Right ventricle myocardium inferior (tissue), 1 donor: ENCODE measurements around the gene SLC25A44. TPM values are rescaled to one million over a fixed set of nuclear protein-coding genes. Genes with fewer than 3 reads are reported as not detected.
"Not testable (repeated sequence)": the region's sequence is repeated elsewhere in the genome, so short reads cannot be mapped to it uniquely, and the experiment has no call there.

Experiments used
- ATAC-seq: fragments of 200-7000 bp; cut with Tn5 transposase; one replicate; pipeline ENCODE4 v1.9.1; 2020; ENCODE audit warnings: mild to moderate bottlenecking, moderate library complexity
- DNase-seq: peaks from one replicate; pipeline ENCODE4 v3.0.0; 2021; ENCODE audit errors: missing footprints
- intact Hi-C: fragments of 100-400 bp; cut with DNase I; formaldehyde crosslinking; loops from one replicate; pipeline ENCODE4 v1.11.0; 2022
- total RNA-seq: library from RNA; stranded (reverse); fragmentation: NEBNext Ultra II Directional; extraction: Animal tissue kit (Norgen Biotek cat#: 25700); gene quantifications from one replicate; pipeline ENCODE4 v1.2.1, GENCODE V29; 2021
- donor health status: DM: no; HTN: yes; CAD: no; lungs with severe emphysema.

Gene SLC25A44
- total RNA-seq, 1 donor from 2014 or later = 16.3 TPM

GRCh38 chr1:156194300-156194652, 372 bp downstream of the SLC25A44 start:
- DNase-seq = no peak
- ATAC-seq = no peak
- intact Hi-C loops = no loop called here

DNA sequence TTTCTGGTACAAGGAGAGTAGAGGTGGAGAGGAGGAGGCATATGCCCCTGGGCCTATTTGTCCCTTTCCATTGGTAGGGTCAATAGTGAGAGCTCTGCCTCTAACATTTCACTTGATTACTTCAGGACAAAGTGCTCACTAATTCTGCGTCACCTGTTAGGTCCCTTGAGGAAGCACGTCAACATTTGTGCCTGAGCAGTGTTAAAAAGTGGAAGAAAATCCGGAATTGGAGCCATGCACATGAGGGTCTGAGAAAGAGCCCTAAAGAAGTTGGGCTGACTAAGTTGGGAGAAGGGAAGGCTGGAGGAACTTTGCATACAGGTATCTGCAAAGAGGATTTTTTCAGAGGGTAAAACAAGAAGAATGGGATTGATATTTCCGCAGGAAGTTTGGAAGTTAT, 1.9 kb downstream of the SLC25A44 start:
- no peak for DNase-seq
- ATAC-seq = no peak
- intact Hi-C loops = no loop called here

- intact Hi-C loops = no loop called here
- ATAC-seq = no peak
- DNase-seq = no peak
These were observed 2.5 kb downstream of the SLC25A44 start for GRCh38 chr1:156196445-156196844.

GRCh38 chr1:156198831-156199349, 5.0 kb downstream of the SLC25A44 start:
- DNase-seq = no peak
- intact Hi-C loops = no loop called here
- no peak for ATAC-seq

- intact Hi-C loops = no loop called here
- DNase-seq (no peak), ATAC-seq (no peak)
These were observed 6.1 kb downstream of the SLC25A44 start for GRCh38 chr1:156200044-156200443.

DNA sequence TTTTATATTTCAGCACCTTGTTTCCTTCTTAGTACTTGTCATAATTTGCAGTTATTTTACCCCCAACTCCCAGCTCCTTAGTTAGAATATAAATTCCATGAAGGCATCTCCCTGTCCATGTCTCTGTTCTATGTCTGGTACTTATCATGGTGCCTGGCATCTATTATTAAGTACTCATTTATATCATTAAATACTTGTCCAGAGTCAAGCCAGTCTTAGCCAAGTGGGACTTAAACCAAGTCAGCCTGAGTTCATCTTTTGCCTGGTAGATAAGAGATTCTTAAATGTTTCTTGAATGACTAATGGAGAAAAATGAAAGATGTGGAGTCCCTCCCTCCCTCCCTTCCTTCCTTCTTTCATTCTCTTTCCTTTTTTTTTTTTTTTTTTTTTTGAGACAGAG, 9.4 kb downstream of the SLC25A44 start:
- ATAC-seq = peak; percentile 51
- DNase-seq = no peak
- intact Hi-C loops = no loop called here

GRCh38 chr1:156204686-156205085, 10.8 kb downstream of the SLC25A44 start:
- ATAC-seq (no peak), DNase-seq (no peak)
- intact Hi-C loops = no loop called here

GRCh38 chr1:156211243-156211642, 17.3 kb downstream of the SLC25A44 start:
- intact Hi-C loops = loop anchor here (5.0 kb wide), 1 partner anchor 49 kb away; no protein-coding TSS in a partner anchor
- ATAC-seq = no peak
- DNase-seq = no peak

DNA sequence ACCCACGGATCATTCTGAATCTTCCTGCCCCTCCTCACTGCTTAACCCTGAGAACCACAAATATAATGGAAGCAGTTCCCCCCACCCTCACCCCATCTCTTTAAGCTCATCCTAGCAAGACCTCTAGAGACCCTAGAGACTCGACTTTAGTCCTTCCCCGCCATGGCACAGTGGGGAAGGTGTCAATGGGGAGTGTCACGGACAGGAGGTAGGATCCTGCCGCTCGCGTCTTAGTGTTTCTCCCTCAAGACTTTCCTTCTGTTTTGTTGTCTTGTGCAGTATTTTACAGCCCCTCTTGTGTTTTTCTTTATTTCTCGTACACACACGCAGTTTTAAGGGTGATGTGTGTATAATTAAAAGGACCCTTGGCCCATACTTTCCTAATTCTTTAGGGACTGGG, 18.2 kb downstream of the SLC25A44 start:
- intact Hi-C loops = loop anchor here (5.0 kb wide), 1 partner anchor 50 kb away; no protein-coding TSS in a partner anchor
- ATAC-seq = no peak
- DNase-seq = no peak

GRCh38 chr1:156212833-156213643, 19.1 kb downstream of the SLC25A44 start, which contains the start of gene PMF1:
Gene PMF1, plus strand, starts transcription at chr1:156213007. Its CDS starts 9 bp downstream, at chr1:156213016.
- intact Hi-C loops = loop anchor here (5.0 kb wide), 1 partner anchor 51 kb away; no protein-coding TSS in a partner anchor
- peak; percentile 98 for DNase-seq
- peak; percentile 97 for ATAC-seq

GRCh38 chr1:156213644-156213966, 19.7 kb downstream of the SLC25A44 start:
- DNase-seq (no peak), ATAC-seq (no peak)
- intact Hi-C loops = loop anchor here (5.0 kb wide), 1 partner anchor 51 kb away; no protein-coding TSS in a partner anchor

DNA sequence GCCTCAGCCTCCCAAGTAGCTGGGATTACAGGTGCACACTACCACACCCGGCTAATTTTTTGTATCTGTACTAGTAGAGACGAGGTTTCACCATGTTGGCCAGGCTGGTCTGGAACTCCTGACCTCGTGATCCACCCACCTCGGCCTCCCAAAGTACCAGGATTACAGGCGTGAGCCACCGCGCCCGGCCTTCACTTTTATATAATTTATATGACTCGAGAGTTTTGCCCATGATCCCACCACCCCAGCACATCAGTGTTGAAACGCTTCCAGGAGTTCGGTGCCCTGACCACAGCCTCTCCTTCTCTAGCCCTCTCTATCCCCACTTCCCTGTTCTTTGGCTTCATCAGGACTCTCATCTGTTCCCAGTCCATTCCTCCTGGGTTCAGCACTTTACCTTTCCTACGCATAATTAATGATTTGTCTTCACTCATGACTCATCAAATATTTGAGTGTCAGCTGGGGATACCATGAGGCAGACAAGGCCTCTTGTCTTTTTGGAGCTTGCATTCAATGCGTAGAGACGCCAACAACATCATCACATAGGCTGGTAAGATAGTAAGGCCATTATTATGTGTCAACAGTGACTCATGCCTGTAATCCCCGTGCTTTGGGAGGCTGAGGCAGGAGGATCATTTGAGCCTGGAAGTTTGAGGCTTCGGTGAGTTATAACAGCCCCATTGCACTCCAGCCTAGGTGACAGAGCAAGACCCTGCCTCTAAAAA, 20.3 kb downstream of the SLC25A44 start:
- intact Hi-C loops = loop anchor here (5.0 kb wide), 1 partner anchor 52 kb away; no protein-coding TSS in a partner anchor
- DNase-seq = no peak

DNA sequence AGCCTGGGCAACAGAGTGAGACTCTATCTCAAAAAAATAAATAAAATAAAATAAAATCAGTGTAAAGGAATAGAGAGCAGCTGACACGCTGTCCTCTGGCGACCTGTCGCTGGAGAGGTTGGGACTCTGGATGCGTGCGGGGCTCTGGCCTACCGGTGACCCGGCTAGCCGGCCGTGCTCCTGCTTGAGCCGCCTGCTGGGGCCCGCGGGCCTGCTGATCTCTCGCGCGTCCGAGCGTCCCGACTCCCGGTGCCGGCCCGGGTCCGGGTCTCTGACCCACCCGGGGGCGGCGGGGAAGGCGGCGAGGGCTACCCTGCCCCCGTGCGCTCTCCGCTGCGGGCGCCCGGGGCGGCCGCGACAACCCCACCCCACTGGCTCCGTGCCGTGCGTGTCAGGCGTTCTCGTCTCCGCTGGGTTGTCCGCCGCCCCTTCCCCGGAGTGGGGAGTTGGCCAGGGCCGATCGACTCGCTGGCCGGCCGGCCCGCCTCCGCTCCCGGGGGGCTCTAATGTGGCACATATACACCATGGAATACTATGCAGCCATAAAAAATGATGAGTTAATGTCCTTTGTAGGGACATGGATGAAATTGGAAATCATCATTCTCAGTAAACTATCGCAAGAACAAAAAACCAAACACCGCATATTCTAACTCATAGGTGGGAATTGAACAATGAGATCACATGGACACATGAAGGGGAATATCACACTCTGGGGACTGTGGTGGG, 22.6 kb downstream of the SLC25A44 start:
- intact Hi-C loops, ATAC-seq, DNase-seq: not testable (repeated sequence)

More for the DNA sequence above, 20.3 kb downstream of the SLC25A44 start:
- no peak for ATAC-seq

- DNase-seq (no peak), ATAC-seq (no peak)
- intact Hi-C loops = no loop called here
These were observed 24.0 kb downstream of the SLC25A44 start for GRCh38 chr1:156217871-156218270.

- no peak for DNase-seq
- no peak for ATAC-seq
- intact Hi-C loops = no loop called here
These were observed 26.3 kb downstream of the SLC25A44 start for GRCh38 chr1:156220226-156220625.

DNA sequence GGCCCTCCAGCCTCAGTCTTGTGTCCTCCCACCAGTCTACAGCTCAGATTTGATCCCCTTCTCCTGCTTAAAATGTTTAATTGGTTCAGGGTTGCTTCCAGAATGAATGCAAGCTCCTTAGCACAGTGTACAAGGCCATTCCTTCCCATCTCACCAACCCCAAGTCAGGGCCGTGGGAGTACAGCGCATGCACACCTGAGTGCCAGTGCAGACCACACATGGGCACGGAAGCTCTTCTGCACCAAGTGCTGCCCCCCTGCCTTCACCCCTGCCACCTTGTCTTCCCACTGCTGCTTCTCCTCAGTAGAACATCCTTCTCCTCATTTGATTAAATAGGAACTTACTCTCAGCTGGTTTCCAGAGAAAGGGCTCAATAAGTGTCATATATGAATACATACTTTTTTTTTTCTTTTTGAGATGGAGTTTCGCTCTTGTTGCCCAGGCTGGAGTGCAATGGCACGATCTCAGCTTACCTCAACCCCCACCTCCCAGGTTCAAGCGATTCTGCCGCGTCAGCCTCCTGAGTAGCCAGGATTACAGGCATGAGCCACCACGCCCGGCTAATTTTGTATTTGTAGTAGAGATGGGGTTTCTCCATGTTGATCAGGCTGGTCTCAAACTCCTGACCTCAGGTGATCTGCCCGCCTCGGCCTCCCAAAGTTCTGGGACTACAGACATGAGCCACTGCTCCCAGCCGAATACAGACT, 28.2 kb downstream of the SLC25A44 start:
- intact Hi-C loops = no loop called here
- DNase-seq (no peak), ATAC-seq (no peak)

GRCh38 chr1:156225677-156226014, 31.7 kb downstream of the SLC25A44 start:
- no peak for DNase-seq
- intact Hi-C loops = loop anchor here (1.0 kb wide), 2 partner anchors 79 to 135 kb away; no protein-coding TSS in a partner anchor
- ATAC-seq = no peak

- intact Hi-C loops = no loop called here
- DNase-seq = no peak
- no peak for ATAC-seq
These were observed 32.2 kb downstream of the SLC25A44 start for GRCh38 chr1:156226116-156226538.
